ENCODE data around the gene OSBPL8.

GRCh38 chr12:76426160-76426559 is 133.4 kb downstream of the OSBPL8 start:
- TF ChIP-seq CTCF (IDR thresholded peaks at IDR 0.05) (no peak), POLR2A (IDR thresholded peaks at IDR 0.05) (no peak)

All from body of pancreas (tissue), 4 donors.